WERI-Rb-1 (cell line): Measurements from ENCODE around the gene DRAXIN.

Source experiments
- DNase-seq: peaks from one replicate; pipeline ENCODE4 v3.0.0-alpha.2; 2020
- H3K27ac ChIP-seq: fragments of 250-450 bp; sonication (Bioruptor Pico); 2 replicates; pipeline ENCODE4 v1.5.1; 2020; ENCODE audit warnings: mild to moderate bottlenecking, moderate library complexity
- H3K27me3 ChIP-seq: fragments of 250-450 bp; sonication (Bioruptor Pico); 2 replicates; pipeline ENCODE4 v1.5.1; 2021; ENCODE audit warnings: mild to moderate bottlenecking, low read depth, moderate library complexity; ENCODE audit not compliant: insufficient read depth, severe bottlenecking
- H3K36me3 ChIP-seq: fragments of 250-450 bp; sonication (Bioruptor Pico); 2 replicates; pipeline ENCODE4 v1.5.1; 2020; ENCODE audit warnings: mild to moderate bottlenecking, moderate library complexity
- H3K4me3 ChIP-seq: 2 replicates; pipeline ENCODE4 v1.5.1; 2011; ENCODE audit warnings: low read depth, mild to moderate bottlenecking, control low read depth, low read length
- H3K9me3 ChIP-seq: fragments of 250-450 bp; sonication (Bioruptor Pico); 2 replicates; pipeline ENCODE4 v1.5.1; 2021; ENCODE audit warnings: mild to moderate bottlenecking, moderate library complexity; ENCODE audit not compliant: severe bottlenecking
- CTCF ChIP-seq: IDR thresholded peaks from 2 replicates; pipeline ENCODE4 v1.5.1; 2011; ENCODE audit warnings: low read depth, mild to moderate bottlenecking, control low read depth, inconsistent platforms, low read length

The DRAXIN gene

GRCh38 chr1:11645670-11646265, 45.7 kb upstream of the DRAXIN start:
- Histone ChIP-seq H3K27me3 (no peaks in the 10 kb centered on the region), H3K27ac (no peak overlapping the region), H3K4me3 (no peak overlapping the region), H3K36me3 (no peaks in the 10 kb centered on the region), H3K9me3 (no peaks in the 10 kb centered on the region)
- DNase-seq, result peak; percentile 88
- TF ChIP-seq CTCF, result peak; percentile 76

GRCh38 chr1:11646317-11646716, 45.2 kb upstream of the DRAXIN start:
- no peak overlapping the region for H3K4me3 ChIP-seq
- TF ChIP-seq CTCF, result no peak
- H3K36me3 ChIP-seq, result no peaks in the 10 kb centered on the region
- no peaks in the 10 kb centered on the region for H3K9me3 ChIP-seq
- H3K27me3 ChIP-seq, result no peaks in the 10 kb centered on the region
- DNase-seq, result no peak
- H3K27ac ChIP-seq, result no peak overlapping the region

- Histone ChIP-seq H3K27ac (no peak overlapping the region), H3K9me3 (no peaks in the 10 kb centered on the region), H3K27me3 (no peaks in the 10 kb centered on the region), H3K36me3 (no peaks in the 10 kb centered on the region), H3K4me3 (no peak overlapping the region)
- no peak for TF ChIP-seq CTCF
- DNase-seq, result no peak
These were observed 44.2 kb upstream of the DRAXIN start for GRCh38 chr1:11647333-11647732.

- no peak for TF ChIP-seq CTCF
- Histone ChIP-seq H3K27me3 (no peaks in the 10 kb centered on the region), H3K36me3 (no peaks in the 10 kb centered on the region), H3K27ac (no peak overlapping the region), H3K4me3 (no peak overlapping the region), H3K9me3 (no peaks in the 10 kb centered on the region)
- DNase-seq, result no peak
These were observed 43.5 kb upstream of the DRAXIN start for GRCh38 chr1:11648039-11648438.

- no peak overlapping the region for H3K27ac ChIP-seq
- no peaks in the 10 kb centered on the region for H3K27me3 ChIP-seq
- H3K9me3 ChIP-seq, result no peaks in the 10 kb centered on the region
- no peaks in the 10 kb centered on the region for H3K36me3 ChIP-seq
- no peak for DNase-seq
- TF ChIP-seq CTCF, result no peak
- no peak overlapping the region for H3K4me3 ChIP-seq
These were observed 42.8 kb upstream of the DRAXIN start for GRCh38 chr1:11648732-11649158.

- Histone ChIP-seq H3K36me3 (no peaks in the 10 kb centered on the region), H3K9me3 (no peaks in the 10 kb centered on the region), H3K27ac (no peak overlapping the region), H3K4me3 (no peak overlapping the region), H3K27me3 (no peaks in the 10 kb centered on the region)
- TF ChIP-seq CTCF, result no peak
- DNase-seq, result no peak
These were observed 42.3 kb upstream of the DRAXIN start for GRCh38 chr1:11649237-11649623.
